T-helper 1 cell treated with Interleukin-12 subunit alpha and Interleukin-12 subunit beta and Interleukin-4 antibody, amounts not matched to agents 30 ng/mL and 1 ng/mL, for 36 hours (primary cell): Measurements from ENCODE around the gene DGKI. TPM values are rescaled to one million over a fixed set of nuclear protein-coding genes. Genes with fewer than 3 reads are reported as not detected.

ENCODE experiments used
- intact Hi-C: fragments of 100-400 bp; cut with micrococcal nuclease; formaldehyde crosslinking; loops from one replicate; pipeline ENCODE4 v1.15.1; 2024
- total RNA-seq: library from RNA; stranded (reverse); gene quantifications from 2 replicates; pipeline ENCODE4 v1.2.3, GENCODE V29; 2022

DGKI gene
- total RNA-seq: 3.4 and 3.6 TPM in 2 replicates

- intact Hi-C loops: loop anchor here (2.0 kb wide), 1 partner anchor 52 kb away; no protein-coding TSS in a partner anchor
Measured at GRCh38 chr7:137846827-137847567, at the start of gene DGKI. Gene DGKI, minus strand, starts transcription at chr7:137846974.

- intact Hi-C loops: no loop called here
Measured at GRCh38 chr7:137895301-137896221, 48.8 kb upstream of the DGKI start.

DNA sequence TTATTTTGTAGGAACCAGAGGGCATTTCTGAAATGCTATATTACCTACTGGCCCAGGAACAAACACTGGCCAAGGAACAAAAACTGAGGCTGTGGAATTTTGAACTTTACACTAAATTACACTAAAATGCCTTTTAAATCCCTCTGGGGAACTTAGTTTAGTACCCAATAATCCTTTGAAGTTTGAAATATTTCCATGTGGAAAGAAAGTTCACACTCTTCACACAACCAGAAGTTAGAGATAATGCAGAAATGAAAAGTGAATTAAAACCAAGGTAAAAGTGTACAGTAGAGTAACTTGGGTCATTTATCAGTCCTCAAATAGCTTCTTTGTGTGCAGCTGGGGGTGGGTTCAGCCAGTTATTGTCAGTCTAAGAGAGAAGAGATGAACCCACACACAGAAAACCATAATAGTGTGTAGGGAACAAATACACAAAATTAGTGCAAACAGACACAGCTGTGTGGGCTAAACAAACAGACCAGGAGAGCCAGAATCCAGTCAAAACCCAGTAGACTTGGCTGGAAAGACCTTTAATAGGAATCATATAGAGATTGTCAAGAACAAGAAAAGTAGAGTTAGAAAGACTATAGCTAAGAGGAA is 46.5 kb upstream of the DGKI start:
- intact Hi-C loops: no loop called here

DNA sequence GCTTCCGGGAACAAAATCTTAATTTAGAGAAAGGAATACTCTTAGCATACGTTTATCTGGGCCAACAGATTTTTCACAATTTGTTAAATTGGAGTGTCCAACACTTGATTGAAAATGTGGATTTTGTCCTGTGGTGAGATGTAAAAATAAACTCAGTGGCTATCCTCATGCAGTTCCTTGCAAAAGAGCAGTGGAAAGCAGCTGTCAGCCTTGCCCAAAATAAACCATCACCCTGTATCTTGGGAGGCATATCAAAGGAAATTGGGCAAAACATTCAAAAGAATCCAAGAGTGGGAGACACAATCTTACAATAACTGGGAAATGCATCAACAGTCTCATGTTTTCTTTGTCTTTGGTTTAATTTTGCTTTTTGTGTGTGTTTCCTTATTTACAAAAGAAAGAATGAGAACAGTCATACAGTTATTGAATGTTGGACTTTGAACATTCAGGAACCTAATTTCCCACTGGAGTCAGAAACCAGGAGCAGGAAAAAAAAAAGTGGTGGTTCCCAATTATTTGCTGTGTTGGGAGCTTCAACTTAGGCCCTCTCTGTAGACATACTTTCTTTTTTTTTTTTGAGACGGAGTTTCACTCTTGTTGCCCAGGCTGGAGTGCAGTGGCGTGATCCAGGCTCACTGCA is 44.4 kb upstream of the DGKI start:
- intact Hi-C loops: no loop called here

DNA sequence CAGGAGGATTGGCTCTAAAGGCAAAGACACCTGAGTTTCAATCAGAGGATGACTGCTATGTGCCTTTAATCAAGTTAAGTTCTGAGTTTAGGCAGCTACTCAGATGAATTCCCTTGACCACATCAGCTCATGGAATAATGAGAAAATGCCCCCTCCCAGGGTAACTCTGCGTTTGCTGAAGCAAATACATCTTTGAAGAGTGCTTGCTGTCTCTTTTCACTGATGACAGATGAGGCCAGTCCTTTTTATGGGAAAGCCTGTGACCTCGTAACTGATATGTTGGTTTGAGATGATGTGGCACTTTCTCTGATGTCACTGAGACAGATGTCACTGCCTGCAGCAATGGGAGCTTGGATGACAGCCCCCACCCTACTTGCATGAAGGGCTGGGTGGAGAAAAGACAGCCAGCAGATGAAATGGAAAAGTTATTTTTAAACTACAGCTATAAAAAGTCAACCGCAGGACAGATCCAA is 43.7 kb upstream of the DGKI start:
- intact Hi-C loops: no loop called here

DNA sequence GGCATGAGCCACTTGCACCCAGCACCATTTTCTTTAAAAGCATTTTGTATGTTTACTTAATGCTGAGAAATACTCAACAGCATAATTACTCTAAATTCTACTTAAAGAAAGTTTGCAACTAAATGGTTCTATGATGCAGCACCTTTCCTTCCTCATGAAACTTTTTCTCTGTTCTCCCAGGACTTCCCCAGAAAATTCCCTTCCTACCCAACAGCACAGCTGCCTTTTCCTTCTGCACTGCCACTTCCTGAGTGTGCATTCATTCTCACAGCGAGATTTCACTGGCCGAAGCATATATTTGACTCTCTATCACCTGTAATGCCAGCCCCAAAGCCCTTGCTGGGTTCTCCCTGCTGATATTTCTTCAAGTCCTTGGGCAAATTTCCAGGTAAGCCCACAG is 41.5 kb upstream of the DGKI start:
- intact Hi-C loops: no loop called here

GRCh38 chr7:137886746-137887145 is 40.0 kb upstream of the DGKI start:
- intact Hi-C loops: no loop called here

DNA sequence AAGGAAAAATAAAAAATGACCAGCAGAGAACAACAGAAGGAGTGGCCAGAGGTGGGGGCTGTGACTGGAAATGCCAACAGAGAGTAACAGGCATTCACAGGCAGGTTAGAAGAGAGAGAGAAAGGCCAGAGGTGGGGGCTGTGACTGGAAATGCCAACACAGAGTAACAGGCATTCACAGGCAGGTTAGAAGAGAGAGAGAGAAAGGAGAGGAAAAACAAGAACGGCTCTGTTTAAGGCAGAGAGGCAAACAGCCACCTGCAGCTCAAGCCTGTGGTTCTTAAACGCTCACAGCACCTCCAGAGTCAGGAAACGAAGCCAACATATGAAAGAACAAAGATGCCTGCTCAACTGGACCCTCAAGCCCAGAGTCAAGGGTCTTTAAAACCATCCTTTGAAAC is 39.5 kb upstream of the DGKI start:
- intact Hi-C loops: no loop called here

DNA sequence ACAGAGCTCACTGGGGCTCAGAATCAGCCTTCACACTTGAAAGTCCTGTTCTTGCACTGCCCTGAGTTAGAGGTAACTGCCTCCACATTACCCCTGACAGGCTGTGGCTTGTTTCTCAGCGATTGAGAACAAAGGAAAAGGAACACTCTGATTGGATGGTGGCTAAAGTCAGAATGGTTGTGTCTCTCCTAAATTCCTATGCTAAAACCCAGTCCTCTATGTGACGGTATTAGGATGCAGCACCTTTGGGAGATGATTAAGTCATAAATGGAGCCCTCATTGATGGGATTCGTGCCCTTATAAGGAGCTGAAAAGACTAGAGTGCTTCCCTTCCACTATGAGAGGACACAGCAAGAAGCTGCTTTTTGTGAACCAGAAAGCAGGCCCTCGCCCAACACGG is 38.9 kb upstream of the DGKI start:
- intact Hi-C loops: no loop called here

DNA sequence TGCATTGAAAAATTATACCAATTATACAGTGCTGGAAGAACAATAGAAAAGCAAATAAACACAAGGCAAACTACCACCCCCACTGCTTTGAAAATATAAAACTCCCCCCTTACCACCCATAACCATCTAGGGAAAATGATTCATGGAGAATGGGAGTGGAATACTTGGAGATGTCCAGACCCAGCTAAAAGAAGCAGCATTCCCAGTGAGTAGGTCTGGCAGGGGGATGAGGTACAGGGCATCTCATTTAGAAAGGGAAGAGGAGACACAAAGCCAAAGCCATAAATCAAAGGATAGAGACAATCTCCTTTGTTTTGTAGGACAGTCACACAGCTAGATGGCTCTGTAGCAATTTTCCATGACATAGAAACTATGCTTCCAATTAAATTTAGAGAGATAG is 36.0 kb upstream of the DGKI start:
- intact Hi-C loops: no loop called here

- intact Hi-C loops: no loop called here
Measured at GRCh38 chr7:137882261-137882668, 35.5 kb upstream of the DGKI start.

GRCh38 chr7:137881607-137882260 is 35.0 kb upstream of the DGKI start:
- intact Hi-C loops: no loop called here

- intact Hi-C loops: no loop called here
Measured at GRCh38 chr7:137880432-137880831, 33.7 kb upstream of the DGKI start.

GRCh38 chr7:137879357-137880158 is 32.8 kb upstream of the DGKI start:
- intact Hi-C loops: no loop called here

DNA sequence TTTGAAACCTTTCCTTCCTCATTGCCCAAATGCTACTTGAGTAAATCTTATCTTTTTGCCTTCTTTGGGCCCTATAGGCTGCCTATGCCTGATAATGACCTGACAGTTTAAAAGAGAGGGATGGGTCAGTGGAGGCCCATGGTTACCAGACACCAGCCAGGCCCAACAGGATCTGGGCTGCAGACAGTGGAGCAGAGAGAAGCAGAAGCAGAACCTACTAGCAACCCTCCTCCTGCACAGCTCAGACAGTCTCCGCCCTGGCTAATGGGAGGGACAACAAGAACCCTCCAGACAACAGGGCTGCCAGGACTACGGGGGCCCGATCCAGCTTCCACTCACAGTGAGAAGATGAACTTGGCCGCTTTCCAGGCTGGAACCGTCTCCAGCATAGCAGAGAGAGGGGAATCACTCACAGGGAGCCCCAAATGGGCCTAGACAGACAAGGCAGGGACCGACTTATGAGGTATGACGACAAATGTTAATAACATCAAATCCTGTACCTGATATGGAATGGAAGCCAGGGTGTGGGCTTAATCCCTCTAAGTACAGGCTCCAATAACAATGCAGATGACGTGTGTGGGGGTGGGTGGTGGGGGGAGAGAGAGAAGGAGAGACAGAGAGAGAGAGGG is 31.7 kb upstream of the DGKI start:
- intact Hi-C loops: no loop called here

DNA sequence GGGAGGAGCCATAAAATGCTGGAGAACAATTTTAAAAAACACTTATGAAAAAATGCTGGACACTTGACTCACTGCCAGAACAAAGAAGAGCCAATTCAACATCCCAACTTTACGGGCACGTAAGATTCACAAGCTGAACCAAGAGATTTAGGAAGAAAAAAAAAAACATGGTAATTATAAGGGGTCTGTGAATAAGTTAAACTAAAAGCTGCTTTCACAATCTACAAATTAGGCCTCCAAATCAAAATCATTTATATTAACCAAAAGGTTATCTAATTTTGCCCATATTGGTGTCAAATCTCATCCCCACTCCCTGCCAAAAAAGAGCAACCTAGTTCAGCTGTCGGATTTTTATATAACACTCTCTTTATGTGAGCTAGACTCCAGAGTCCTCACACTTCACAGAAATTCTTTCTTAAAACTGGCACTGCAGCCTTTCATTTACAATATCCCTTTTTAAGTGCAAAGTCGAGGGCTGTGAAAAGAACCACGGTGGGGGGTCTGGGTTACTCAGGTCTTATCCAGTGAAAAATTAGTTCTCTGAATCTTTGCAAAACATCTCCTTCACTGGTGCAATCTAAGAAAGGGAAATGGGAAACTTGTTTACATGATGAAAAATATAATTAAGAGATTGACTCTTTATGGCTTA is 30.4 kb upstream of the DGKI start:
- intact Hi-C loops: no loop called here

DNA sequence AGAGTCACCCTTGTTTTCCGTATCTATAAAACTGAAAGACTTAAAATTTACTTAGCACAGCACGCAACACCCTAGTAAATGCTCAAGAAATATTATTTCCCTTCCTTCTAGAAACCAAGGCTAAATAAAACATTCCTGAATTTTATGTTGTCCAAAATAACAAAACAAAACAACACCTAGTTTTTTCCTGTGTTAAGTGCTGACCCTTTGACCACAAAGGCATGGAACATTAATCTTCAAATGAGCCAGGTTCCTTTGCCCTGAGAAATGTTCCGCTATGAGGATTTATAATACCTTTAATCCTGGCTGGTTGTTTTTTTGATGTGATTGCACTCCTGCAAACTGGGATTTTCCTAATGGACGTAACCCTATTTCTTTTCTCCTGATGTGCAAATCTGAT is 29.0 kb upstream of the DGKI start:
- intact Hi-C loops: no loop called here

GRCh38 chr7:137873979-137874777 is 27.4 kb upstream of the DGKI start:
- intact Hi-C loops: no loop called here
